HCT116 (cell line): ENCODE results near the gene LRCH1.

Experiments used
- CTCF ChIP-seq, 3 experiments: fragments of 200-600 bp in 1 of 3; sonication (generic) in 1 of 3; IDR thresholded peaks in 2 of 3; conservative IDR thresholded peaks in 1 of 3; 2 replicates each; pipeline ENCODE4 v1.5.1; 2012 to 2017; ENCODE audit warnings: low read depth in 2 of 3, low read length in 2 of 3, antibody characterized with exemption in 1 of 3, borderline replicate concordance in 1 of 3, control low read depth in 1 of 3, mild to moderate bottlenecking in 1 of 3, mixed read lengths in 1 of 3, mixed run types in 1 of 3, moderate library complexity in 1 of 3; ENCODE audit not compliant: insufficient read depth in 1 of 3
- EZH2 ChIP-seq: fragments of 200-600 bp; sonication (generic); IDR thresholded peaks from 2 replicates; pipeline ENCODE4 v1.6.1; 2017; ENCODE audit warnings: antibody characterized with exemption, mixed run types
- MAX ChIP-seq: IDR thresholded peaks from 2 replicates; pipeline ENCODE4 v1.6.1; 2012
- SRF ChIP-seq: IDR thresholded peaks from 2 replicates; pipeline ENCODE4 v1.6.1; 2012; ENCODE audit warnings: low read depth

GRCh38 chr13:46637213-46637612 lies 84.2 kb downstream of the LRCH1 start:
- TF ChIP-seq SRF (no peak), CTCF (IDR thresholded peaks at IDR 0.05 in 2 of 3, conservative IDR thresholded peaks at IDR 0.05 in 1 of 3; ENCODE audit: borderline replicate concordance in 1 of 3, insufficient read depth in 1 of 3, low read depth in 2 of 3, low read length in 2 of 3) (no peak), MAX (no peak), EZH2 (no peak)
